Right ventricle myocardium superior (tissue), 1 donor: Measurements from ENCODE around the gene SULT6B1. TPM values are rescaled to one million over a fixed set of nuclear protein-coding genes. Genes with fewer than 3 reads are reported as not detected.
"Not testable (repeated sequence)": the region's sequence is repeated elsewhere in the genome, so short reads cannot be mapped to it uniquely, and the experiment has no call there.

ENCODE experiments used
- ATAC-seq: fragments of 200-7000 bp; cut with Tn5 transposase; one replicate; pipeline ENCODE4 v1.9.1; 2020; ENCODE audit warnings: mild to moderate bottlenecking; ENCODE audit not compliant: poor library complexity
- DNase-seq: peaks from one replicate; pipeline ENCODE4 v3.0.0-alpha.2; 2020
- intact Hi-C: fragments of 100-400 bp; cut with DNase I; formaldehyde crosslinking; loops from one replicate; pipeline ENCODE4 v1.11.2; 2022
- total RNA-seq: library from RNA; stranded (reverse); fragmentation: NEBNext Ultra II Directional; extraction: Animal tissue kit (Norgen Biotek cat#: 25700); gene quantifications from one replicate; pipeline ENCODE4 v1.2.1, GENCODE V29; 2021
- donor health status: DM: no; HTN: yes; CAD: no; lungs with severe emphysema.

The SULT6B1 gene
- total RNA-seq, 1 donor from 2014 or later, result not detected

- intact Hi-C loops, result no loop called here
- DNase-seq (no peak), ATAC-seq (no peak)
These were observed 12.7 kb upstream of the SULT6B1 start for GRCh38 chr2:37201208-37201607.

DNA sequence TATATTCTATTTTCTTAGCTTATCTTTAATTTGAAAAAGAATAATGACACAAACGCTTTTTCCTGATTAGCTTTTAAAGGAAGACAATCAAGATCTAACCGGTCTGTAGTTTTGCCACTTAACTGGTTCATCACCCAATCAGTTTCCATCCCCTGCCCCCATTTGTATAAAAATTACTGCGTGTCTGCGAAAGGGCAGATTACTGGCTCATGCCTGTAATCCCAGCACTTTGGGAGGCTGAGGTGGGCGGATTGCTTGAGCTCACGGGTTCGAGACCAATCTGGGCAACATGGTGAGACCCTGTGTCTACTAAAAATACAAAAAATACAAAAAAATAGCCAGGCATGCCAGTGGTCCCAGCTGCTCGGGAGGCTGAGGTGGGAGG is 10.2 kb upstream of the SULT6B1 start:
- intact Hi-C loops, result no loop called here
- no peak for ATAC-seq

DNA sequence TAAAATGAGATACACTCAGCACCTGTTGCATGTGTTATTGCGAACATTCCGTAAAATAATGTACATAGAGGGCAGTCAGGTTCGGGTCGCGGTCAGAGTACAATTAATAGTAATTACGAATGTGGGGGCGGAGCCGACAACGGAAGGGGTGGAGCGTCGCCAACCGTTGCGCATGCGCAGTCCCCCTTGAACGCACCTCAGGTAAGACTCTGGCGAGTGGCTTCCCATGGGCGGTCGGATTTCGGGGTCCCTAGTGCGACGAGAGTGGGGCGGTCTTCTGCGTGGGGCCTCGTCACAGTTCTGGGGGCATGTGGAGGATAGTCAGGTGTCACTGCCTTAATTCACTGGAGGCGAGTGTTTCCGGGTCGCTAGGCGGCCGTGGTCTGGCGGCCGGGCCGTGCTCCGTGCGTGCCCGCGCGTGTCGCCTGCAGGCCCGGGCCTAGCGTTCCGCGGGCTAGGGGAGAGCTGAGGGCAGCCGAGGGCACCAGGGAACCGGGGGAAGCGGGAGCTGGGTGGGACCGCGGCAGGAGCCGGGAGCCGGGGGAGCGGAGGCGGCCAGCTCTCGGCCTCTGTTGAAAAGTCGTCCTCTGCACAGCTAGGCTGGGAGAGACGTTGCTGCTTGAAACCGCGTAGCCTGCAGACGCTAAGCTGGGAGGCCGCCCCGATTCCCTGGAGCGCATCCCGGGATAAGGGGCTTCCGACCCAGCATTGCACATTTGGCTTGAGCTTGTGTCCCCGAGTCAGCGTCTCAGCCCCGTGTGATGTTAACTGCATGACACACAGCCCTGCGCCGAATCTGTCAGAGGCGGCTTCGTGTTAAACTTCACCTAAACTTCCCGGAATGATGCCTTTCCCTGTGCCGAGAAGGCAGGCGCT is 8.1 kb upstream of the SULT6B1 start, which contains the start of gene CEBPZOS:
Gene CEBPZOS (plus strand): TSS at position 177 of the 876 bp plus-strand sequence. CDS start 3,209 bp downstream, outside the sequence.
- intact Hi-C loops, result no loop called here

More for the DNA sequence above, 10.2 kb upstream of the SULT6B1 start:
- DNase-seq, result no peak

GRCh38 chr2:37195862-37196319 is 7.4 kb upstream of the SULT6B1 start:
- intact Hi-C loops, DNase-seq: not testable (repeated sequence)
- peak; percentile 8 for ATAC-seq

More for the DNA sequence above, 8.1 kb upstream of the SULT6B1 start, which contains the start of gene CEBPZOS:
- DNase-seq (peak; percentile 92), ATAC-seq (peak; percentile 96)

DNA sequence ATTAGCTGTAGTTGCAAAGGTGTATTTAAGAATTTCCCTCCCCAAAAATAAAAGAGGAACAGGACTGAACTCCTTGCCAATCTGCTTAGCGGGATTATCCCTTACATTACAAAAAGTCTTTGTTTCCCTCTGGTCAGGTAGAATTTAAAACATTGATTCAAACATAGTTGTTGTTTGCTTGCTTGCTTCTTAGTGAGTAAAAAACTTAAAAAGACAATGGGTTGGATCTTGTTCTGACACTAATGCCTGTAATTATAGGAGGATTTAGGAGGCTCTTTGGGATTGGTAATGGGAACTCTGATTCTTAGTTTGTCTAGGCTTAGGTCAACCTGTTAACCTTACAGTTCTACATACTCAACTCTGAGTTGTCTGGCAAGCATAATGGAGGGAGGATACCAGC is 4.1 kb upstream of the SULT6B1 start:
- intact Hi-C loops, result no loop called here
- no peak for ATAC-seq
- DNase-seq, result no peak

DNA sequence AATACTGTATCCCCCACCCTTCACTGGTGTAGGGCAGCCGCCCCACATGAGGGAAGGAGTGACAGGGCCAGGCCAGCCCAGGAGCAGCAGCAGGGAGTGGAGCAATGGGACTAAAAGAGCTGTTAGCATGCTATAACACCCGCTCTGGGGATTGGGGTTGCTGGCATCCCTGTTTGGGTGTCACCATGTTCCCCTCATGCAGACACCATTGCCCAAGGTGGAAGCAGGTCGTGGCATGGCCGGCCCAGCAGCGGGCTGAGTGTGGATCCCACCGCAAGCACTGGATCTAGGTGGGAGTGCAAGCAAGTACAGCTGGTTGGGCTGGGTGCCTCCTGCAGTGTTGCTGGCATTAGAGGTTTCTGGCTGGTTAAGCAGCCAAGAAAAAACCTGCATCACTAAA is 3.3 kb upstream of the SULT6B1 start:
- intact Hi-C loops, result no loop called here
- DNase-seq, result no peak
- ATAC-seq, result no peak

DNA sequence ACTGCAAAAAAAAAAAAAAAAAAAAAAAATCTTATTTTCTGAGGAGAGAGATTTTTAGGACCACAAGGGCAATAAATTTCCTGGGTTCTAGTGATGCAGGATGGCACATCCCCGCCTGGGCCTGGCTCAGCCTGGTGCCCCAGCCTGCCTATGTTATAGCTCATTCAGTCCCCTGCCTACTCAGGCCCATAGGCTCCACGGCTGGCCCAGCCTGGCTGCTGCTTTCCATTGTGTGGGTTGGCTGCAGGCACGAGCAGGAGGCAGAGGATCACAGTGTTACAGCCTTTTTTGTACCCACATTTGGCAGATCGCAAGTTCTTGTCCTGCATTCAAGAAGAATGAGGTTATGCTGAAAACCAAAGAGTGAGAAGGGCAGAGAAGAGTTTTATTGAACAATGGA is 2.8 kb upstream of the SULT6B1 start:
- DNase-seq, result no peak
- intact Hi-C loops, result no loop called here
- no peak for ATAC-seq

- ATAC-seq (no peak), DNase-seq (no peak)
These were observed 1.8 kb upstream of the SULT6B1 start for GRCh38 chr2:37190290-37190689.

DNA sequence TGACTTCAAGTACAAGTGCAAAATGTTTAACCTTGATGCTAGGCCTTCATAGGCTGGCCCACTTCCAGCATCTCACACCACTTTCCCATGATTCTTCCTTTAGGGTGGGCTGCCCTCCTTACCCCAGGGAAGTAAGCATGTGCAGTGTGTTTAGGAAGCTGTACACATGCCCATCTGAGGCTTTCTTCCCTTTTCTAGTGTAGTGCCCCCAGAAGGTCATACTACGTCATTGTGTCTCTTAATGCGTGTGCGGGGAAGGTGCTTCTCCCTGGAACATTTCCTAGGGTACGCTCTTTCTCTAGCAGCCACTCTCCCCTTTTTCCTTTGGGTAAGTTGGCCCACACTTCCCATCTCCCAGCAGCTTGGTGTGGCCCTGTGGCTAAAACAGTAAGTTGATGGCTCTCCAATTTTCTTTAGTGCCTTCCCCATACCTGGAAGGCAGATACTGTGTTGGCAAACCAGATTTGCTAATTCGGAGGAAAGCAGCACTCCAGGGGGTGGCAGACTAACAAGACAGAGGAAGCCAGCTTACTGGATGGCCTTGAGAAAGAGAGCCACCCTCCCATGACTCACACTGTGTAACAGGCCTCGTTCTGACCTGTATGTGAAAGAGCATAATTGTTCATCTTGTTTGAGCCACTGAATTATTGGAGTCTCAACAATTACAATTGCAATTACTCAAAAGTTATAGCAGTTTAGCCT is 1.1 kb upstream of the SULT6B1 start:
- no peak for ATAC-seq
- DNase-seq, result no peak
- intact Hi-C loops, result no loop called here

More at GRCh38 chr2:37190290-37190689, 1.8 kb upstream of the SULT6B1 start:
- intact Hi-C loops, result no loop called here

GRCh38 chr2:37181726-37182684 is 6.5 kb downstream of the SULT6B1 start:
- intact Hi-C loops, result no loop called here
- DNase-seq (no peak), ATAC-seq (no peak)

DNA sequence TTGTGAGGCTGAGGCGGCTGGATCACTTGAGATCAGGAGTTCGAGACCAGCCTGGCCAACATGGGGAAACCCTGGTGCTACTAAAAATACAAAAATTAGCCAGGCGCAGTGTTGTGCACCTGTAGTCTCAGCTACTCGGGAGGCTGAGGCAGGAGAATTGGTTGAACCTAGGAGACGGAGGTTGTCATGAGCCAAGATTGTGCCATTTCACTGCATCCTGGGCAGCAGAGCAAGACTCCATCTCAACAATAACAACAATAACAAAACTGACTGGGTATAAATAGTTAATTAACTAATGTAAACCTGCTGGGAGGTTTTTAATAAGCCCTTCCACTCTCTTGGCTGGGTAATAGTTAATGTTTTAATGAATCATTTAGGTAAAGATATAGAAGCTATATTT is 7.8 kb downstream of the SULT6B1 start:
- ATAC-seq (no peak), DNase-seq (no peak)
- intact Hi-C loops, result no loop called here

GRCh38 chr2:37180006-37180639 is 8.3 kb downstream of the SULT6B1 start:
- intact Hi-C loops, result no loop called here
- DNase-seq (no peak), ATAC-seq (no peak)

- intact Hi-C loops, result no loop called here
- DNase-seq, result no peak
- ATAC-seq, result no peak
These were observed 14.7 kb downstream of the SULT6B1 start for GRCh38 chr2:37173741-37174140.

- intact Hi-C loops, result no loop called here
- DNase-seq (no peak), ATAC-seq (no peak)
These were observed 16.9 kb downstream of the SULT6B1 start for GRCh38 chr2:37171624-37171950.

GRCh38 chr2:37168217-37168981 is 20.1 kb downstream of the SULT6B1 start:
- ATAC-seq (peak; percentile 56), DNase-seq (no peak)
- intact Hi-C loops, result no loop called here

DNA sequence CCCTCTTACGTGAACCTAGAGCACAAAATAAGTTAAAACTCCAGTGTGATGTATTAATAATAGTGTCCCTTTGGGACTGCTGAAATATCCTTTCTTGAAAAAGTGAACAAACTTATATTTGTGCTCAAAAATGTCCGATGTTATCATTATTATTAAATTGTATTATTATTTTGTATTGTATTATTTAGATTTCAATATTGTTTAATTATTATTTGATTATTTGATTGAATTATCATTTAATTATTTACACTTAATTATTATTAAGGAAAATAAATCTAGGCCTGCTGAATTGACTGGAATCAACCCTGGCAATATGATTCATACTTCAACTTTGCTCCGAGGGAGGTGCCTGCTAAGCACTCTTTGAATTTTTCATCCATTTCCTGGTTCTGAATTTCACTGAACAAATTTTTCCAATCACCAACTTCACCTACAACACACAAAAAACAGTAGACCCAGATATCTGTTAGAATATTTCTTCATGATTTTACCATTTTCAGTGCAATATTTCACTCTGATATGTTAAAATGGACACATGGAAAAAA is 20.8 kb downstream of the SULT6B1 start:
- ATAC-seq (no peak), DNase-seq (no peak)
- intact Hi-C loops, result no loop called here

DNA sequence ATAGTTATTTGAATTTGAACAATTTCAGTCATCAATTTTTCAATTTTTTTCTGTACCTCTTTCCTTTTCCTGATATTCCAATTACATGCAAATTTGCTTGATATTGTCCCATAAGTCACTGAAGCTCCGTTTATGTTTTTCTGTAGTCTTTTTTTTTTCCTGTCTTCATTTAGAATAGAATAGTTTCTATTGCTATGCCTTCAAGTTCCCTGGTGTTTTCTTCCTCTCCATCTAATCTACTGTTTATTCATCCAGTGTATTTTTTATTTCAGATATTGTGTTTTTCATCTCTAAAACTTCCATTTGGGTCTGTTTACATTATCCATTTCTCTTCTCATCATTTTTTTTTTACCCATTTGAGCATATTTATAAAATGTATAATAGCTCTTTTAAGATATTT is 23.7 kb downstream of the SULT6B1 start:
- DNase-seq (no peak), ATAC-seq (no peak)
- intact Hi-C loops, result no loop called here
